Peyer's patch (tissue), 4 donors: ENCODE data around the gene GALR3.

Source experiments
- POLR2A ChIP-seq, 2 donors: fragments of 450-650 bp; IDR thresholded peaks; one replicate each; pipeline ENCODE4 v1.5.1; 2017; ENCODE audit warnings: antibody characterized with exemption in 2 of 2, mild to moderate bottlenecking in 2 of 2, moderate library complexity in 2 of 2
- TF ChIP-seq, protein P1 (sequence below), 6 experiments: fragments of 450-650 bp in 4 of 6; fragments of 200-600 bp in 2 of 6; sonication (generic) in 1 of 6; IDR thresholded peaks; one replicate each; pipeline ENCODE4 v1.5.1; 2017 to 2019; ENCODE audit warnings: antibody characterized with exemption in 6 of 6, mild to moderate bottlenecking in 3 of 6, moderate library complexity in 1 of 6

DNA sequence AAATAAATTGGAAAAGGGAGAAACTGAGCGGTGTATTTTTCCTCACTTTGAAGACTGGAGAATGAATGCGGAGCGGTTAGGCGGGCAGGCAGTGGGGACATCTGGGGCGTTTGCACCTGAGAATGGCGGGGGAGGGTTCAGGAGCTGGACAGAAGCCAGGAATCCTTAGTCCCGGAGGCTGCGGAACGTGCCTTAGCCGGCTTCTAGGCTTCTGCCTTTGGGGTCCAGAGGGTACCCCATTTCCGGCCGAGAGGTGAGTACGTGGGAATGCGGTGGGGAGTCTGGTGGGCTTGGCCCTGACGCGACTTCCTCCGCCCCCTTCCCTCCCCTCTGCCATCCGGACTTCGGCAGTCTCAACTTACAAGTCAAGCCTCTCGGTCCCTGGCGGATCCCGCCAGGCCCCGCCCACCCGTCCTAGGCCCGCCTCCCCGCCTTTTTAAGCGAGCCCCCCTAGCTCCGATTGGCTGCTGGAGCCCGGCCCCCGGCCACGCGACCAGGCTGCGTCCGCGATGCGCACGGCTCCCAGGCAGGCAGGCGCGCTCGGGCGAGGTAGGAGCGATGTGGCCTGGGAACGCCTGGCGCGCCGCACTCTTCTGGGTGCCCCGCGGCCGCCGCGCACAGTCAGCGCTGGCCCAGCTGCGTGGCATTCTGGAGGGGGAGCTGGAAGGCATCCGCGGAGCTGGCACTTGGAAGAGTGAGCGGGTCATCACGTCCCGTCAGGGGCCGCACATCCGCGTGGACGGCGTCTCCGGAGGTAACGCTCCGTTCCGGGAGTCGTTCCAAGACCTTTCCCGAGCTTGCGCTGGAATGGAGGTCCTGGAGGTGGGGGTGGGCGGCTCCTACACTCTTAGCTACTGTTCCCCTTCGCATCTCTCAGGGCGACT, 15.5 kb upstream of the GALR3 start, which contains the start of gene GCAT:
- TF ChIP-seq, protein P1, sequence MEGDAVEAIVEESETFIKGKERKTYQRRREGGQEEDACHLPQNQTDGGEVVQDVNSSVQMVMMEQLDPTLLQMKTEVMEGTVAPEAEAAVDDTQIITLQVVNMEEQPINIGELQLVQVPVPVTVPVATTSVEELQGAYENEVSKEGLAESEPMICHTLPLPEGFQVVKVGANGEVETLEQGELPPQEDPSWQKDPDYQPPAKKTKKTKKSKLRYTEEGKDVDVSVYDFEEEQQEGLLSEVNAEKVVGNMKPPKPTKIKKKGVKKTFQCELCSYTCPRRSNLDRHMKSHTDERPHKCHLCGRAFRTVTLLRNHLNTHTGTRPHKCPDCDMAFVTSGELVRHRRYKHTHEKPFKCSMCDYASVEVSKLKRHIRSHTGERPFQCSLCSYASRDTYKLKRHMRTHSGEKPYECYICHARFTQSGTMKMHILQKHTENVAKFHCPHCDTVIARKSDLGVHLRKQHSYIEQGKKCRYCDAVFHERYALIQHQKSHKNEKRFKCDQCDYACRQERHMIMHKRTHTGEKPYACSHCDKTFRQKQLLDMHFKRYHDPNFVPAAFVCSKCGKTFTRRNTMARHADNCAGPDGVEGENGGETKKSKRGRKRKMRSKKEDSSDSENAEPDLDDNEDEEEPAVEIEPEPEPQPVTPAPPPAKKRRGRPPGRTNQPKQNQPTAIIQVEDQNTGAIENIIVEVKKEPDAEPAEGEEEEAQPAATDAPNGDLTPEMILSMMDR (IDR thresholded peaks at IDR 0.05): no peak
- peak; percentile 65 to 77 for TF ChIP-seq POLR2A (IDR thresholded peaks at IDR 0.05)
